Choroid plexus epithelial cell (primary cell): Measurements from ENCODE around the gene CYP27A1.

Experiments used
- DNase-seq: peaks from one replicate; pipeline ENCODE4 v3.0.0-alpha.2; 2010; ENCODE audit warnings: low read depth
- H3K4me3 ChIP-seq: 2 replicates; pipeline ENCODE4 v1.5.1; 2011; ENCODE audit warnings: low read depth, mild to moderate bottlenecking, control low read depth, low read length, moderate library complexity
- TF ChIP-seq, protein P1 (sequence below): conservative IDR thresholded peaks from 2 replicates; pipeline ENCODE4 v1.5.1; 2011; ENCODE audit warnings: low read depth, mild to moderate bottlenecking, control low read depth, inconsistent platforms, low read length, moderate library complexity

CYP27A1 gene

GRCh38 chr2:218785103-218785502, 3.2 kb downstream of the CYP27A1 start:
- TF ChIP-seq, protein P1, sequence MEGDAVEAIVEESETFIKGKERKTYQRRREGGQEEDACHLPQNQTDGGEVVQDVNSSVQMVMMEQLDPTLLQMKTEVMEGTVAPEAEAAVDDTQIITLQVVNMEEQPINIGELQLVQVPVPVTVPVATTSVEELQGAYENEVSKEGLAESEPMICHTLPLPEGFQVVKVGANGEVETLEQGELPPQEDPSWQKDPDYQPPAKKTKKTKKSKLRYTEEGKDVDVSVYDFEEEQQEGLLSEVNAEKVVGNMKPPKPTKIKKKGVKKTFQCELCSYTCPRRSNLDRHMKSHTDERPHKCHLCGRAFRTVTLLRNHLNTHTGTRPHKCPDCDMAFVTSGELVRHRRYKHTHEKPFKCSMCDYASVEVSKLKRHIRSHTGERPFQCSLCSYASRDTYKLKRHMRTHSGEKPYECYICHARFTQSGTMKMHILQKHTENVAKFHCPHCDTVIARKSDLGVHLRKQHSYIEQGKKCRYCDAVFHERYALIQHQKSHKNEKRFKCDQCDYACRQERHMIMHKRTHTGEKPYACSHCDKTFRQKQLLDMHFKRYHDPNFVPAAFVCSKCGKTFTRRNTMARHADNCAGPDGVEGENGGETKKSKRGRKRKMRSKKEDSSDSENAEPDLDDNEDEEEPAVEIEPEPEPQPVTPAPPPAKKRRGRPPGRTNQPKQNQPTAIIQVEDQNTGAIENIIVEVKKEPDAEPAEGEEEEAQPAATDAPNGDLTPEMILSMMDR: no peak
- no peak overlapping the region for H3K4me3 ChIP-seq
- DNase-seq: no peak

- no peak overlapping the region for H3K4me3 ChIP-seq
- TF ChIP-seq, protein P1: no peak
- DNase-seq: no peak
Measured at GRCh38 chr2:218786133-218786532, 4.2 kb downstream of the CYP27A1 start.

DNA sequence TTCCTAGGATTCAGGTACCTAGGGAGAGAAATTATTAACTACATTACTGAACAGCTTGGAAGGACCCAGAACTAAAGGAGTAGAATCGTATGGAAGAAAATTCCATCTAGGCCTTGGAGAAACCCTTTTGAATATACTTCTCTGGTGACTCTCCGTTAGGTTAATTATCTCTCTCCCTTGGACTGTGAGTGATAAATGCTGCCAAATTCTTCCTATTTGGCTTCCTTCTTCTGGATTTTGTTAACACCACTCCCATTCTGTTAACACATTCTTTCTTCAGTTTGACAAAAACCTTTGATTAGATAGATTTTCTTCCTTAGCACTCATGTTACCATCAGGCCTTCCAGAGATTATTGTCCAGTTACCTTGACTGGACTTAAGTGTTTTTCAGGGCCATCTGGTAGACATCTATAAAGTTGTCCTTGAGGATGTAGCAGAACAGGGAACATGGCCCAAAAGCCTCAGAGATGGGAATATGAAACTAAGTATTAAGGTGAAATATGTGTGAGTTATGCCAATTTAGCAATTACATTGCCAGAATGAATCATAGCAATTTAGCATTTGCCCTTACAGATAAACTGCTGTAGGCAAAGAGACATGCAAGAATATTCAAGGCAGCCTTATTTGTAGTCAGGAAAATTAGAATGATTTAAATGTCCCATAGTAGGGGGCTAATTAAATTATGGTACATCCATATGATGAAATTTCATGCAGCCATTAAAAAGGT, 6.7 kb downstream of the CYP27A1 start:
- peak; percentile 16 for DNase-seq
- TF ChIP-seq, protein P1: no peak

DNA sequence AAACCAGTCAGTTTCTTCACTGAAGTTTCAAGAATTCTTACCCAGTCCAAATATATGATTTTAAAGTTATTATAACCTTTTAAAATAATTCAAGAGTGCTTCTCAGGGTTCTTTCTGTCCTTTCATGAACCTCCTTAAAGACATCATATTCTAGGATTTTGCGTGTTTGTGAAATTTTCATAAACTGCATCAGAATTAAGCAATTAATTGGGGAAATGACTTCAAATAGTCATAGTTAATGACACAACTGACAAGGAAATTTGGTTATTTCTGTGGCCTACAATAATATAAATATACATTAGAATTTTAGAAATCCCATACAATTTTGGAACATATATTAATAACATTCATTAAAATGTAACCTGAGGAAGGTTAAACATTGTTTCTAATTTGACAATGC, 10.5 kb downstream of the CYP27A1 start:
- no peak for DNase-seq
- H3K4me3 ChIP-seq: no peak overlapping the region
- TF ChIP-seq, protein P1: no peak

More for the DNA sequence above, 6.7 kb downstream of the CYP27A1 start:
- H3K4me3 ChIP-seq: no peak overlapping the region

DNA sequence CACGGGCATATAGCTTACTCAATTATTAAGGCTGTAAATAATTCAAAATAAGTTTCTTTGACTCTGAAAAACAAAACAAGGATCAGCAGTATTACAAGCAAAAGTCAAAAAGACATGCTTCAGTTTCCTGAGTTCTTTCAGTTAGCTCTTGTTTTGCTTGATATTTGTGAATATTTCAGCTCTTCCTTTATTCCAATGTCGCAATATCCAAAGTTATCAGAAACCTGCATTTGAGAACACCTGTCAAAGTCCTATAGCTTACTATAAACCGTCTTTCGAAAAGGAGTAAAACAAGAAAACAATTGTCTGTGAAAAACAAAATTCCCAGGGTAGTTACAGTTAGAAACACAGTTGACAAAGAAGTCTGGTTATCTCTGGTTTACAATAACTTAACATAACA, 14.7 kb downstream of the CYP27A1 start:
- TF ChIP-seq, protein P1: no peak
- H3K4me3 ChIP-seq: no peak overlapping the region
- no peak for DNase-seq

GRCh38 chr2:218798767-218799504, 17.0 kb downstream of the CYP27A1 start:
- no peak overlapping the region for H3K4me3 ChIP-seq
- TF ChIP-seq, protein P1: no peak
- peak; percentile 53 for DNase-seq

DNA sequence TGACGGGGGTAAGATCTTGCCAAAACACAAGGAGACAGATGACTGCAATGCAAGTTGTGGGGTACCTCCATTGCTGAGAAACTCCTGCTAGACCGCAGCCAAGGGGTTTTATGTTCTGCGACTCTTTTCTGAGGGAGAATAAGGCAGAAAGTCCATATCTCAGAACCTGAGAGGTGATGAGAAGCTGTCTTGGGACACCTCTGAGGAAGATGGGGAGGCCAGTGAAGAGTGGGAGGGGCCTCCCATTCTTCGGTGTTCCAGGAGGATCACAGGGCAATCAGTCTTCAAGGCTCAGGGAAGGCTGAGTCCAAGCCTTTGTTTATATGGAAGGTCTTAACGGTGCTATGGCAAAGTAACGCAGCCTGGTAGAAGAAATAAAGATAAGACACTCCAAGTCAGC, 18.0 kb downstream of the CYP27A1 start:
- TF ChIP-seq, protein P1: no peak
- no peak for DNase-seq
- H3K4me3 ChIP-seq: no peak overlapping the region
